MCF 10A (cell line): ENCODE measurements around the gene GDF2. TPM values are rescaled to one million over a fixed set of nuclear protein-coding genes. Genes with fewer than 3 reads are reported as not detected.

Experiments
- BruUV-seq: library from RNA; stranded (reverse); fragments of 400-500 nt; replicated peaks from 2 replicates; lab custom pipeline; 2021; lab: Mats Ljungman, UMichigan
- CTCF ChIA-PET: fragments of 300-600 bp; sonication (Branson Sonifier 250); formaldehyde crosslinking; extraction: SDS; loops from one replicate; lab custom pipeline; 2021; ENCODE audit warnings: antibody characterized with exemption, inconsistent platforms; lab: Yijun Ruan, JAX
- POLR2A ChIA-PET: fragments of 300-600, 350-650 bp; sonication (Branson Sonifier 250); formaldehyde crosslinking; extraction: SDS; loops from one replicate; lab custom pipeline; 2020; ENCODE audit warnings: antibody characterized with exemption, inconsistent platforms; lab: Yijun Ruan, JAX
- DNase-seq: peaks from one replicate; pipeline ENCODE4 v3.0.0-alpha.2; 2018; ENCODE audit not compliant: unreplicated experiment
- H3K27ac Mint-ChIP-seq: one replicate; pipeline ENCODE4 v1.8.0; 2022; ENCODE audit warnings: mild to moderate bottlenecking, low read depth, mixed read lengths; ENCODE audit not compliant: unreplicated experiment
- H3K27me3 Mint-ChIP-seq: one replicate; pipeline ENCODE4 v1.8.0; 2022; ENCODE audit warnings: mixed read lengths; ENCODE audit not compliant: insufficient read depth, unreplicated experiment
- H3K36me3 Mint-ChIP-seq: one replicate; pipeline ENCODE4 v1.8.0; 2022; ENCODE audit warnings: mild to moderate bottlenecking, moderate library complexity, mixed read lengths; ENCODE audit not compliant: insufficient read depth, unreplicated experiment
- H3K4me1 Mint-ChIP-seq: one replicate; pipeline ENCODE4 v1.8.0; 2022; ENCODE audit warnings: mixed read lengths; ENCODE audit not compliant: insufficient read depth, unreplicated experiment
- H3K4me3 Mint-ChIP-seq: one replicate; pipeline ENCODE4 v1.8.0; 2022; ENCODE audit warnings: mild to moderate bottlenecking, moderate library complexity, mixed read lengths; ENCODE audit not compliant: unreplicated experiment
- H3K9me3 Mint-ChIP-seq: one replicate; pipeline ENCODE4 v1.8.0; 2022; ENCODE audit warnings: mixed read lengths; ENCODE audit not compliant: unreplicated experiment
- intact Hi-C: fragments of 100-400 bp; cut with micrococcal nuclease; formaldehyde crosslinking; loops from 2 replicates; pipeline ENCODE4 v1.14.1; 2022
- total RNA-seq: library from RNA; stranded (reverse); gene quantifications from 2 replicates; pipeline ENCODE4 v1.2.3, GENCODE V29; 2022
- TF ChIP-seq, protein P1 (sequence below): fragments of 200-600 bp; IDR thresholded peaks from one replicate; pipeline ENCODE4 v1.8.0; 2022; ENCODE audit warnings: antibody characterized with exemption, mild to moderate bottlenecking; ENCODE audit not compliant: unreplicated experiment

GDF2 gene
- total RNA-seq, 1 experiment from 2014 or later, result not detected

DNA sequence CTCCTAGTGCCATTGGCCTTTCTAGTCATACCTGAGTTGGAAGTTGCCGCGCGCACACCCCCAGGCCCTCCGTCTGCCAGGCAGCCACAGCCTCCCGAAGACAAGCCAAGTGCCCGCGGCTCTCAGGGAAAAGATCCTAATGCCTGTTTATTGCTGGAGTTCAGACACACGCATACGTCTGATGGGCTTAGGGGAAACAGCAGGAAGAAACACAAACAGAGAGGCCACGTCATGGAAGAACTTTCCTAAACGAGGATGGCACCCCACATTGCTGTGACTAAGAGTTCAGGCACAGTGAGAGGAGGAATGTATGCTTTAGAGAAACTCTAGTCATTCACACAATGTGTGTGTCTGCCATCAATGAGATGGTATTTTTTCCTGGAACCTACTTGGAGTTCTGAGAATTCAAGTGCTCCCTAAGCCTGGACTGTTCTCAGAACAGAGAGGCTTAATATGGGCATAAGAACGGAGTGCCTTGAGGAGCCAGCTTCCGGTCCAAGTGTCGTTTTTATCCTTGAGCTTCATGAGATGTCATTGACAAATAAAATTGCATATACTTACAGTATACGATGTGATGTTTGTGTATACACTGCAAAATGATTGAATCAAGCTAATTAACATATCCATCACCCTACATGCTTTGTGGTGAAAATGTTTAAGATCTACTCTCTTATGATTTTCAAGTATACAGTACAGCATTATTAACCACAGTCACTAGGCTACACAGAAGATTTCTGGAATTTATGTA is 14.3 kb downstream of the GDF2 start:
- no peaks in the 10 kb centered on the region for H3K4me1 Mint-ChIP-seq
- H3K27ac Mint-ChIP-seq, result no peak overlapping the region
- DNase-seq, result no peak
- peaks cover 80% of the 10 kb centered on the region for H3K27me3 Mint-ChIP-seq
- H3K36me3 Mint-ChIP-seq, result no peaks in the 10 kb centered on the region
- POLR2A ChIA-PET, result no interaction called here
- no peak overlapping the region for H3K4me3 Mint-ChIP-seq
- TF ChIP-seq, protein P1, sequence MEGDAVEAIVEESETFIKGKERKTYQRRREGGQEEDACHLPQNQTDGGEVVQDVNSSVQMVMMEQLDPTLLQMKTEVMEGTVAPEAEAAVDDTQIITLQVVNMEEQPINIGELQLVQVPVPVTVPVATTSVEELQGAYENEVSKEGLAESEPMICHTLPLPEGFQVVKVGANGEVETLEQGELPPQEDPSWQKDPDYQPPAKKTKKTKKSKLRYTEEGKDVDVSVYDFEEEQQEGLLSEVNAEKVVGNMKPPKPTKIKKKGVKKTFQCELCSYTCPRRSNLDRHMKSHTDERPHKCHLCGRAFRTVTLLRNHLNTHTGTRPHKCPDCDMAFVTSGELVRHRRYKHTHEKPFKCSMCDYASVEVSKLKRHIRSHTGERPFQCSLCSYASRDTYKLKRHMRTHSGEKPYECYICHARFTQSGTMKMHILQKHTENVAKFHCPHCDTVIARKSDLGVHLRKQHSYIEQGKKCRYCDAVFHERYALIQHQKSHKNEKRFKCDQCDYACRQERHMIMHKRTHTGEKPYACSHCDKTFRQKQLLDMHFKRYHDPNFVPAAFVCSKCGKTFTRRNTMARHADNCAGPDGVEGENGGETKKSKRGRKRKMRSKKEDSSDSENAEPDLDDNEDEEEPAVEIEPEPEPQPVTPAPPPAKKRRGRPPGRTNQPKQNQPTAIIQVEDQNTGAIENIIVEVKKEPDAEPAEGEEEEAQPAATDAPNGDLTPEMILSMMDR, result no peak
- intact Hi-C loops, result no loop called here
- no TSS peak for BruUV-seq
- CTCF ChIA-PET, result interaction anchor here (1.0 kb wide), 1 partner anchor 26 kb away, joined by 3 read pairs; no protein-coding TSS in a partner anchor
- H3K9me3 Mint-ChIP-seq, result no peaks in the 10 kb centered on the region

DNA sequence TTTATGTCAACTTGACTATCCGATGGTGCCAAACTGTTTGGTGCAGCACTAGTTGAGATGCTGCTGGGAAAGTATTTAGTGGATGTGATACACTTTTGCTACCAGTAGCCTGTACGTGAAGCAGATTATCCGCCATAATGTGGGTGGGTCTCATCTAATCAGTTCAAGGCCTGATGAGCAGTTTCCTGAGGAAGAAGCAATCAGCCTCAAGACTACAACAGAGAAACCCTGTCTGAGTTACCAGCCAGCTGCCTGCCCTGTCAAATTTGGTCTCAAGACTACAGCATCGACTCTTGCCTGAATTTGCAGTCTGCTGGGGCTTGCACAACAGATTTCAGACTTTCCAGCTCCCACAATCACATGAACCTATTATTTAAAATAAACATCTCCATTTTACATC is 15.1 kb downstream of the GDF2 start:
- POLR2A ChIA-PET, result no interaction called here
- no TSS peak for BruUV-seq
- no peaks in the 10 kb centered on the region for H3K36me3 Mint-ChIP-seq
- CTCF ChIA-PET, result interaction anchor here (0.9 to 1.0 kb wide), 2 partner anchors 23 to 26 kb away, joined by 3 read pairs; no protein-coding TSS in a partner anchor
- H3K27me3 Mint-ChIP-seq, result peaks cover 80% of the 10 kb centered on the region
- H3K9me3 Mint-ChIP-seq, result no peaks in the 10 kb centered on the region
- TF ChIP-seq, protein P1, result no peak
- H3K27ac Mint-ChIP-seq, result no peak overlapping the region
- DNase-seq, result no peak
- no peak overlapping the region for H3K4me3 Mint-ChIP-seq
- intact Hi-C loops, result no loop called here
- no peaks in the 10 kb centered on the region for H3K4me1 Mint-ChIP-seq

DNA sequence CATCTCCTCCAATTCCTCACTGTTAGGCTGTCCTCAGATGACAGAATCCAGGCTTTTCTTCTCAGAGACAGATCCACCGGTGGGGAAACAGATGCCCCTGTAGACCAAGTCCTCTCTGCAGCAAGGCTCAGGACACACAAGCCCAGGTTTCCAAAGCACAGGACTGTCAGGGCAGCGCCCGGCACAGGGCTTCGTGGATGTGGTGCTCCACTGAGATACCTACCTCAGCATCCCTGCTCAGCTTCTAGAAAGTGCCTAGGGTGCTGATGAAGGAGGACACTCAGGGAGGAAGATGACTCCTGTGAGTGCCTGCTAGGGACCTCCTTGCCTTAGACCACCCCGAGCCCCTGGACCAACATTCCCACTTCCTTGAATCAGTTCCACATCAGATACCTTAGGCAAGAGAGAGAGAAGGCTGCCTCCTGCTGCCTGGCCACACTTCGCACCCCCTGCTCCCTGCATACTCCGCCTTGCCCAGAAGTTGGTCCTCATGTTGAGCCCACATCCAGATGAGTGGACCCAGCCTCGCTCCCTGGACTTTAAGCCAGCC is 17.0 kb downstream of the GDF2 start:
- no peak for DNase-seq
- H3K4me1 Mint-ChIP-seq, result no peaks in the 10 kb centered on the region
- POLR2A ChIA-PET, result no interaction called here
- no TSS peak for BruUV-seq
- H3K27ac Mint-ChIP-seq, result no peak overlapping the region
- peaks cover 66% of the 10 kb centered on the region for H3K27me3 Mint-ChIP-seq
- TF ChIP-seq, protein P1, result no peak
- H3K4me3 Mint-ChIP-seq, result no peak overlapping the region
- intact Hi-C loops, result no loop called here
- no peaks in the 10 kb centered on the region for H3K9me3 Mint-ChIP-seq
- H3K36me3 Mint-ChIP-seq, result no peaks in the 10 kb centered on the region
- CTCF ChIA-PET, result interaction anchor here (0.7 to 1.6 kb wide), 4 partner anchors 8 to 314 kb away, joined by 3 to 5 read pairs (median 3); no protein-coding TSS in a partner anchor
